Stimulated activated CD8-positive, alpha-beta memory T cell treated with anti-CD3 and anti-CD28 coated beads, Interleukin-7, amount 100 ng/mL, for 4 hours (primary cell): ENCODE results near the gene TAX1BP3.

Source experiments
- DNase-seq, 2 donors: peaks; one replicate each; pipeline ENCODE4 v3.0.0-alpha.2; 2020; ENCODE audit warnings: low read depth in 2 of 2

Gene TAX1BP3

GRCh38 chr17:3626831-3627768 is 41.3 kb downstream of the TAX1BP3 start:
- DNase-seq: no peak

- no peak for DNase-seq
These were observed 45.3 kb downstream of the TAX1BP3 start for GRCh38 chr17:3622977-3623594.

- DNase-seq: no peak
These were observed 47.1 kb downstream of the TAX1BP3 start for GRCh38 chr17:3621146-3621720.

- DNase-seq: no peak
These were observed 53.1 kb downstream of the TAX1BP3 start for GRCh38 chr17:3615160-3615870.

- DNase-seq: no peak
These were observed 55.3 kb downstream of the TAX1BP3 start for GRCh38 chr17:3613124-3613523.
